Thyroid gland (tissue), 4 donors: ENCODE results near the gene MAP1B.

ENCODE experiments used
- POLR2A ChIP-seq, 2 donors: fragments of 450-650 bp; IDR thresholded peaks; one replicate each; pipeline ENCODE4 v1.6.1; 2017; ENCODE audit warnings: antibody characterized with exemption in 2 of 2, mild to moderate bottlenecking in 2 of 2, moderate library complexity in 1 of 2
- TF ChIP-seq, protein P1 (sequence below), 6 experiments: fragments of 200-600 bp in 3 of 6; fragments of 450-650 bp in 3 of 6; sonication (generic) in 3 of 6; IDR thresholded peaks; one replicate each; pipeline ENCODE4 v1.5.1; 2016 to 2019; ENCODE audit warnings: antibody characterized with exemption in 6 of 6, mild to moderate bottlenecking in 2 of 6, inconsistent platforms in 1 of 6, moderate library complexity in 1 of 6

- TF ChIP-seq, protein P1, sequence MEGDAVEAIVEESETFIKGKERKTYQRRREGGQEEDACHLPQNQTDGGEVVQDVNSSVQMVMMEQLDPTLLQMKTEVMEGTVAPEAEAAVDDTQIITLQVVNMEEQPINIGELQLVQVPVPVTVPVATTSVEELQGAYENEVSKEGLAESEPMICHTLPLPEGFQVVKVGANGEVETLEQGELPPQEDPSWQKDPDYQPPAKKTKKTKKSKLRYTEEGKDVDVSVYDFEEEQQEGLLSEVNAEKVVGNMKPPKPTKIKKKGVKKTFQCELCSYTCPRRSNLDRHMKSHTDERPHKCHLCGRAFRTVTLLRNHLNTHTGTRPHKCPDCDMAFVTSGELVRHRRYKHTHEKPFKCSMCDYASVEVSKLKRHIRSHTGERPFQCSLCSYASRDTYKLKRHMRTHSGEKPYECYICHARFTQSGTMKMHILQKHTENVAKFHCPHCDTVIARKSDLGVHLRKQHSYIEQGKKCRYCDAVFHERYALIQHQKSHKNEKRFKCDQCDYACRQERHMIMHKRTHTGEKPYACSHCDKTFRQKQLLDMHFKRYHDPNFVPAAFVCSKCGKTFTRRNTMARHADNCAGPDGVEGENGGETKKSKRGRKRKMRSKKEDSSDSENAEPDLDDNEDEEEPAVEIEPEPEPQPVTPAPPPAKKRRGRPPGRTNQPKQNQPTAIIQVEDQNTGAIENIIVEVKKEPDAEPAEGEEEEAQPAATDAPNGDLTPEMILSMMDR (IDR thresholded peaks at IDR 0.05), result no peak
- no peak for TF ChIP-seq POLR2A (IDR thresholded peaks at IDR 0.05)
Observed at GRCh38 chr5:72167257-72167656, 60.0 kb downstream of the MAP1B start.
